KG1 (cell line): ENCODE measurements around the gene GNA15.

Source experiments
- DNase-seq: peaks from one replicate; lab custom pipeline; 2025; lab: John Stamatoyannopoulos, UW

Gene GNA15

GRCh38 chr19:3175781-3176714 is 40.2 kb downstream of the GNA15 start:
- DNase-seq: no peak

- no peak for DNase-seq
These were observed 41.1 kb downstream of the GNA15 start for GRCh38 chr19:3176715-3177501.

GRCh38 chr19:3178377-3178972 is 42.6 kb downstream of the GNA15 start, which contains the start of gene S1PR4:
Gene S1PR4, plus strand, starts transcription at chr19:3178769. Its CDS starts 24 bp downstream, at chr19:3178793.
- DNase-seq: peak; percentile 26

- DNase-seq: no peak
These were observed 43.3 kb downstream of the GNA15 start for GRCh38 chr19:3178973-3179738.

- no peak for DNase-seq
These were observed 44.0 kb downstream of the GNA15 start for GRCh38 chr19:3179739-3180293.

- DNase-seq: no peak
These were observed 48.1 kb downstream of the GNA15 start for GRCh38 chr19:3183721-3184641.

GRCh38 chr19:3184847-3185460 is 49.1 kb downstream of the GNA15 start:
- peak; percentile 83 for DNase-seq

GRCh38 chr19:3185461-3186159 is 49.8 kb downstream of the GNA15 start, which contains the start of gene NCLN:
Gene NCLN, plus strand, starts transcription at chr19:3185930. Its CDS starts 101 bp downstream, at chr19:3186031.
- DNase-seq: peak; percentile 91

- no peak for DNase-seq
These were observed 50.4 kb downstream of the GNA15 start for GRCh38 chr19:3186160-3186688.

- no peak for DNase-seq
These were observed 51.2 kb downstream of the GNA15 start for GRCh38 chr19:3186891-3187661.

GRCh38 chr19:3187662-3188511 is 52.1 kb downstream of the GNA15 start:
- DNase-seq: no peak

- DNase-seq: no peak
These were observed 53.1 kb downstream of the GNA15 start for GRCh38 chr19:3188627-3189596.

GRCh38 chr19:3189702-3190469 is 54.1 kb downstream of the GNA15 start:
- no peak for DNase-seq

- no peak for DNase-seq
These were observed 54.6 kb downstream of the GNA15 start for GRCh38 chr19:3190470-3190770.
